NCI-H82 (cell line): Measurements from ENCODE around the gene SRSF2.
"Not testable (repeated sequence)": the region's sequence is repeated elsewhere in the genome, so short reads cannot be mapped to it uniquely, and the experiment has no call there.

Source experiments
- DNase-seq: peaks from one replicate; lab custom pipeline; 2025; lab: John Stamatoyannopoulos, UW

SRSF2 gene

GRCh38 chr17:76700617-76701470, 36.3 kb downstream of the SRSF2 start:
- peak; percentile 39 for DNase-seq

GRCh38 chr17:76700270-76700616, 36.9 kb downstream of the SRSF2 start:
- no peak for DNase-seq

- not testable (repeated sequence) for DNase-seq
Measured at GRCh38 chr17:76698466-76698977, 38.6 kb downstream of the SRSF2 start.

GRCh38 chr17:76697702-76698465, 39.2 kb downstream of the SRSF2 start:
- DNase-seq = peak; percentile 60

DNA sequence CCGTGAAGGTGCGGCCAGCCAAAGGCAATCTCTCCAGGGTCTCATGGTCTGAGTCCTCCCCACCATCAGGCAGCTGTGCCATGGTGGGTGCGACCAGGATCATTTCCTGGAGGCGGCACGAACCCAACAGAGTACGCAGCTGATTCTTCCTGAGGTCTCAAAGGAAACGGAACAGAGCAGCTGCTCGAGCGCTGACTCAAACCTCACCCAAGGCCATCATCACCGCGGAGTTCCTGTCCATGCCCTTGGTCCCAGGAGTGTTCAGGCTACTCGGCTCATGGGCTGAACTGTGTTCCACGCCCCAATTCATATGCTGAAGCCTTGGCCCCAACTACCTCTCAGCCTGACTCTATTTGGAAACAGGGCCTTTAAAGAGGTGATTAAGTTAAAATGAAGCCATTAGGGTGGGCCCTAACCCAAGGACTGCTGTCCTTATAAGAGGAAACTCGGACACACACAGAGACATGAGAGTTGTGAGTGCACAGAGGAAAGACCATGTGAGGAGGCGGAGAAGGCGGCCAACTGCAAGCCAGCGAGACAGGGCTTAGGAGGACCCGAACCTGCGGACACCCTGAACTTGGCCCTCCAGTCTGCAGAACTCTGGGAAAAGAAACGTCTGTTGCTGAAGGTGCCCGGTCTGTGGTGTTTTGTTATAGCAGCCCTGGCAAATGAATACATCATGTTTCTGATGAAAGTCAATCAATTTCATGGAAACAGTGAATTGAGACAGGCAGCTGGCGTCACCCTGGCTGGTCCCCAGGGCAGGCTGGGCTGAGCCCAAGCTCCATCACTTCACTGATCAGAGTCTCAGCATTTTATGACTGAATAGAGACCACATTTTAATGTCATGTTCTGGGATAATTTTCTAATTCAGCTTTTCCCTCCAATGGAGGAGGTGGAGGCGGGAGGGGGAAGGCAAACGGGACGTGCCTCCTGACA, 40.1 kb downstream of the SRSF2 start:
- DNase-seq = no peak

DNA sequence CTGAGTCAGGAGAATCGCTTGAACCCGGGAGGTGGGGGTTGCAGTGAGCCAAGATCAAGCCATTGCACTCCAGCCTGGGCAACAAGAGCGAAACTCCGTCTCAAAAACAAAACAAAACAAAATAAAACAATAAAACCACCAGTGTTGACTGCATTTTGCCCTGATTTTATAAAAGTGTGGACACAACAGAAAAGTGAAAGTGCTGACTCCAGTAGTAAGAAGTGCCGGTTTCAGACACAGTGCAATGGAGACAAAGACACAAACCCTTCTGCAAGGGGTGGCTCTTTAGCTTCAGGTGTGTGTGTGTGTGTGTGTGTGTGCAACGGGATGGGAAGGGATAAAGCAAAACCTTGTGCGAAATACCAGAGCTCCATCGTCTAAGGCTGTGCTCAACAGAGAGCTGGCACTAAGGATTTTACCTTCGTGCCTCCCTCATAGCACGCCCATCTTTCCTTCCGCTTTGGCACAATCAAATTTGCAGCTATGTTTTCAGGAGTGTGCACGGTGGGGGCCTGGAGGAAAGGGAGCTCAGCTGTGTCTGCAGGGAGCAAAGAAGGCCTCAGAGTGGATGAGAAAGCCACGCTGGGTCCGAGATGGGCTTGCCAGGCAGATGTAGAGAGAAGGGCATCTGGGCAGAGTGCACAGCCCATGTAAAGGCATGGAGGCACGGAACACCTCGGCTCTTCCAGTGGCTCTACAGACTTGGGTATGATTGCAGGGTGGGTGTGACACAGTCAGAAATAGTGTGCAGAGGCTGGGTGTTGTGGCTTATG, 41.9 kb downstream of the SRSF2 start:
- no peak for DNase-seq

DNA sequence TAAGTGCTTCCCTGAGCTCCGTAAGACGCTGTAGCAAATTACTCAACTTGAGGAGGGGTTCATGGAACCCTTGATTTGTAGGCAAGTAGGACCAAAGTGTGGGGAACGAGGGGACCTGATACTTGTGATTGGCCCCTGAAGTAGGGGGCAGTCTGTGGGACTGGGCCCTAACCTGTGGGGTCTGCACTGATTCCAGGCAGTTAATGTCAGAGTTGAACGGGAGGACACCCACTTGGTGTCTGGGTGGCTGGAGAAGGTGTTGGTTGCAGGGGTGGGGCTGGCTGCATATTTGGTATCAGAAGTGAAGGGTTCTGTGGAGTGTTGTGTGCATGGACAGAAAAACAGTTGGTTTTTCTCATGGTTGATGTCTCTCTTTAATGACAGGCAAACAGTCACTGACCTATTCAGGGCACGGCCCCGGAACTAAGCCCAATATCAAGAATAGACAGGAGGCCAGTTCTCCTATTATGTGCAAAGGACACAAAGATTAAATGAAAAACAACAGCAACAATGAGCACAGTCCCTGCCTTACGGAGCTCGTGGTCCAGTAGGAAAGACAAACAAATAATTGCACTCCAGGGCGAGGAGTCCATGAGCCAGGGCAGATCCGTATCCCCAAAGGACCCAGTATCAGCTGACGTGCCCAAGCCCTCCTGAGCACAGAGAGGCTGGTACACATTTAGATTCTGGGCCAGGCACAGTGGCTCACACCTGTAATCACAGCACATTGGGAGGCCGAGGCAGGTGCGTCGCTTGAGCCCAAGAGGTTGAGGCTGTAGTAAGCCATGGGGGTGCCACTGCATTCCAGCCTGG, 45.5 kb downstream of the SRSF2 start:
- DNase-seq = no peak

- no peak for DNase-seq
Measured at GRCh38 chr17:76690596-76691280, 46.4 kb downstream of the SRSF2 start.

DNA sequence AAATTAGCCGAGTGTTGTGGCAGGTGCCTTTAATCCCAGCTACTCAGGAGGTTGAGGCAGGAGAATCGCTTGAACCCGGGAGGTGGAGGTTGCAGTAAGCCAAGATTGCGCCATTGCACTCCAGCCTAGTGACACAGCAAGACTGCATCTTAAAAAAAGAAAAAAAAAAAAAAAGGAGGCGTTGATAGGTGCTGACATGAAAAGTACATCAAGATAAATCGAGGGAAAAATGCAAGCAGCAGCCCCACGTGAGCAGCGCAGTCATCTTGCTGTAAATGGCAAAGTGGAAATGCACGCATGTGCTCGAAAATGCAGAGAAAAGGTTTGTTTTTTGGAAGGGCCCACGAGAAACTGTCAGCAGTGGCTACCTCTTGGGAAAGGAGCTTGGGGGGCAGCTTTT, 47.3 kb downstream of the SRSF2 start:
- no peak for DNase-seq

GRCh38 chr17:76688165-76688622, 48.9 kb downstream of the SRSF2 start:
- no peak for DNase-seq

- DNase-seq = no peak
Measured at GRCh38 chr17:76687298-76688164, 49.6 kb downstream of the SRSF2 start.

DNA sequence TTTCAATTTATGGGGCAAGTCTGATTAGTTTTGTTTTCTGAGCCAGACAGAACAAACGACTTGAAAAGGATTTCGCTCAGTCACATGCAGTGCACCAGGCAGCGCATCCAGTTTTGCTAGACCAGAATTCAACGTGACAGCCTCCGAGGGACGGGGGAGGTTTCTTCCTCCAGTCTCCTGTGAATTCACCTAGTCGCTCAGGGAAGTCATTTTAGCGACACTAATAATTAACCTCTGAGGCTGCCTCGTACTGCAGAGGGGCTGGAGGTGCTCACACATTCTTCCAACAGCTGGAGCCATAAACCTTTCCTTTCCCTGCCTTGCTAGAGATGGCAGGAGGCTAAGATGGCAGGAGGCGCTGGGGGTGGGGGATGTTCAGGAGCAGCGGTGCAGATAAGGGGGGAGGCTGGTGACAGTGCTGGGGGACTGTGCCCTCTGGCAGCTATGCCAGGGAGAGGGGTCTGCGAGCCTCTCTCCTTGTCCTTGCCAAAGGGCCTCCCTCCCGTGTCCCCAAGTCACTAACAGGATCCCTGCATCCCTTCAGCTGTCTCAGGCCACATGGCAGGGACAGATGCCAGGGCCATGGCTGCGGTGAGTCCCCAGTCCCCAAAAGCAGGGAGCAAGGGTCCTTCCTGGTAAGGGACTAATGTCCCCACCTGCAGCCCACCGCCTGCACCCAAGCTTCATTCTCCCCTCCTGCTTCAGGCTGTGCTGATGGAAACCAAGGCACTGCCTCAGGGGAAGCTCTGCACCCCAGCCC, 50.4 kb downstream of the SRSF2 start:
- DNase-seq = no peak

DNA sequence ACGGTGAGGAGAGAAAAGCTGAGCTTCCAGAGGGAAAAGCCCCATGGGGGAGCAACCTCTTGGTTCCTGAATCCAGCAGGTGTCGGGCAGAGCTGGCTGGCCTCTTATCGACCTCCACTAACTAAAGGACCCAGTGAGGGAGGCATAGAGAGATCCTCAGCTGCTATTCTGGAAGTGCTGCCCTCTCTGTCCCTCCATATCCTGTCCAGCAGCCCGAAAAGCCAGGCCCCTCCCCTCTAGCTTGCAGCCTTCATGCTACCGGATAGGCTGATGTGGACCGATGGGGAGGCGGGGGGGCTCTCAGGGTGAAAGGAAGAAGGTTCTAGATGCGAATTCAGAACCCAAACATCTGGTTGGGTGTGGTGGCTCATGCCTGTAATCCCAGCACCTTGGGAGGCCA, 51.3 kb downstream of the SRSF2 start:
- DNase-seq = no peak

DNA sequence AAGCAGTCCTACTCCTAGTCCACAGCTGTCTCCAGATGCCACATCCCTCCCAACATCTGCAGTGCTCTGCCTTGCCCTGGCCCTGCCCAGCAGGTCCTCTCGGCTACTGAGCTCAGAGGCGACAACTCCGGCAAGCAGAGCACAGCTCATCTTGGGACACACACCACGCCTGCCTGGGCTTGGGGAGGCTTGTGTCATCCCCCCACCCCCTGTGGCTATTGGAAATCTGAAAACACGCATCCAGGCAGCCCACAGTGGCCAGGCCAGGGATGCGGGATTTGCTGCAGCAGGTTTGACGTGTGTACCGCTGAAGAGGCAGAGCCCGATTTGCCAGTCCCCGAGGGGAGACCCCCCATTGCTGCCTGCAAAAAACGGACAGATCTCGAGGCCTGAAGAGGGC, 51.8 kb downstream of the SRSF2 start:
- no peak for DNase-seq

GRCh38 chr17:76684756-76685155, 52.4 kb downstream of the SRSF2 start:
- no peak for DNase-seq
